Muscle of back (tissue), 11 donors: ENCODE results near the gene PNLIPRP2. TPM values are rescaled to one million over a fixed set of nuclear protein-coding genes. Genes with fewer than 3 reads are reported as not detected.
A peak's percentile ranks its signal among the peaks of the same experiment; 100 is the strongest.

Experiments used
- DNase-seq, 3 donors: peaks; one replicate each; pipeline versions ENCODE4 v3.0.0 to v3.0.0-alpha.2; 2013
- polyA plus RNA-seq, 10 donors: library from polyadenylated mRNA; unstranded; fragments of 120-200 nt; gene quantifications; one replicate each; pipeline ENCODE4 v1.2.1, GENCODE V29; 2013; ENCODE audit not compliant: insufficient read length in 10 of 10

PNLIPRP2 gene
- polyA plus RNA-seq, 10 donors, result 0.11 to 0.54 (median 0.35) TPM; not detected in 6

GRCh38 chr10:116654816-116655215 is 34.1 kb downstream of the PNLIPRP2 start:
- no peak for DNase-seq

DNA sequence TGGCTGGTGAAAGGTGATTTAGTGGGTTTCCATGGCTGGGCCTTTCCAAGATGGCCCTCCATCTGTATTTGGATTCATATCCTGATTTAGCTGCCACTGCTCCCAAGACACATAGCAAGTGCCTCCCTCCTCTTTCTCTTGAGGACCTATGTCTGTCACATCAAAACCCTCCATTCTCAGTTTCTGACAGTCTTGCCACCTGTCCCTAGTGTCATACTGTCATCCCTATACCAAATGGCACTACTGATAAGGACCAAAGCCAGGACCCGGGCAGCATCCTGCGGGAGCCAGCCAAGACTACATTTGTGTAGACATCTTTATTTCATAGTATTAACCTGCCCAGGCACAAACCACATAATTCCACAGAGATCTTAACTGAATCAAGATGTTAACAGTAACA is 34.8 kb downstream of the PNLIPRP2 start:
- no peak for DNase-seq

DNA sequence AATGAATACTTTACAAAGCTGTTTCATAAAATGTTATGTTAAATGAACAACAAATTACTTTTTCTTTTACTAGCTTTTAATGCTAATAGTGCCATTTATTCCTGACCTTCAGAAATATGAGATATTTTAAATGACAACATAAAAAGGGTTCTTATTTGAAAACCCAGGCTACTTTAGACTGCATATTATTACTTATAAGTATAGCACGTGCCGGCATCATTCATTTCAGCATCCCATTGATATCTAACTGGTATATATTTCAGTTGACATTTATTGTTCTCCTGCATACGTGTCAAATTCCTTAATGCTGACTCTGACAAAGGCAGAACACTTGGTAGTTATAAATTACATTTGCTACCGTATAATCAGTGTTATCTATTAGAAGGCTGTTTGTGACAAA is 35.3 kb downstream of the PNLIPRP2 start:
- no peak for DNase-seq

DNA sequence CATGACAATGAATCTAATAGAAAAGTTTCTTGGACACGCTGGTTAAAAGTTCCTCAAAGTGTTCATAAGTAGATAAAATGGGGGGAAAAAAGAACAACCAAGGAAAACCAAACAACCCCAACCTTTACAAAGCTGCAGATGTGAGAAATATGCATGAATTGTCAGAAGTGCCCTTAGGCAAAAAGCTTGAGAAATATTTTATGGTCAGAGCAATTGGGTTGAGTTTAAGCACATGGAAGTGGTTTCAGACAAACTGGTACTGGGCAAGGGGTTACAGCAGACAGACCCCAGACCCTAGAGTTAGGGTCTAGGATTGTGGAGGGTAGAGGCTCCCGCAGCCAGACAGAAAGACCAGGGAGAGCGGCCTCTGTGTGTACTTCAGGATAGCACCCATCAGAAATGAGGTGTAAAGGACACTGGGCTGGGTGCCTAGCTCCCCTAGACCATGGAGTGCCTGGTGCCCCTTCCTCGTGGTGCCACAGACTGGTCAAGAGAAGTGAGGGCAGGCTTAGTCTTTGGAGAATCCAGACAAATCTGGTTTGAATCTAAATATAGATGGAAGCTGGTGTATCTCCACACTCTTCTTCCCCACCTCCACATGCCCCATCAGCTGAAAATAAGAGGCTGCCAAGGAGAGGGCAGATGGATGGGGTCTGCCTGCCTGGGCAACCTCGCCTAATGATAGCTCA is 37.3 kb downstream of the PNLIPRP2 start:
- DNase-seq, result no peak

DNA sequence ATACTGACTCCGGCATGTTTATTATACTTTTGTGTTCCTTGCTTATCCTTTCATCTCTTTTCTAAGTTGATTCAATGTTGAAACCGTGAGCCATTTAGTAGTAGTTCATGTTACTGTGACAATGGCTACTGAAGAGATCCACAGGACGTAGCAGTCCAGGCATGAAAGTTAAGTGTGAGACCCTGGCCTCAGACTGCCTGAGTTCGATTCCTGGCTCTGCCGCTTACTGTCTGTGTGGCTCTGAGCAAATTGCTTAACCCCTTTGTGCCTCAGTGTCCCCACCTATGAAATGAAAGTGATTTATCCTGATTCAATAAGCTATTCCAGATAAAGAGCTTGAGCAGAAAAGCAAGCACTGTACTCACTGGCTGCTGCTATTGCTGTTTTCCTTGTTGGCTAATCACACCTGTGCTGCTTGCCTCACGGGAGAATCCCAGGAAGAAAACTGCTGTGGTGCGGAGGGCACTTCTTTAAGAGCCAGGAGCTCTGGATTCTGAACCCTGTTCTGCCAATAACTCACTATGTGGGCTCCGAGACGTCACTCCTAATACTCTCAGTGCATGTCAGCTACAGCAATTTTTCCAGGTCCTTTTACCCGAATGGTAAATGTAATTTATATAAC is 38.4 kb downstream of the PNLIPRP2 start:
- DNase-seq, result no peak

- no peak for DNase-seq
Measured at GRCh38 chr10:116660860-116661259, 40.1 kb downstream of the PNLIPRP2 start.

- no peak for DNase-seq
Measured at GRCh38 chr10:116663342-116663741, 42.6 kb downstream of the PNLIPRP2 start.

GRCh38 chr10:116664631-116665030 is 43.9 kb downstream of the PNLIPRP2 start:
- no peak for DNase-seq

- DNase-seq, result peak; percentile 52 to 85 (median 79)
Measured at GRCh38 chr10:116665541-116666125, 44.9 kb downstream of the PNLIPRP2 start.

DNA sequence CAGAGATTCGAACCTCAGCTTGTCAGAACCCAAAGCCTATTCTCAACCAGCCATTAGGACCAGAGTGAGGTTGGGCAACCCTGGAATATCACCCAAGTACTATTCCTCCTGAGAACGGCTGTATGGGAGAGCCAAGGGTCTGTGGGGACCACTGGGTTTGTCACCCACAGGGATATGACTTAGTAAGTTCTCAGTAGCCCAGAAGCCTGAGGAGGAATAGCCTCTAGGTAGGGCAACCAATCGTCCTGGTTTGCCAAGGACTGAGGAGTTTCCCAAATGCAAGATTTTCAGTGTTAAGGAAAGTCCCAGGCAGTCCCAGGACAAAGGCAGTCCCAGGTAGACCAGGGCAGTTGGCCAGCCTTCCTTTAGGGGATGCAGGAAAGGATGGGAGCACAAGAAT is 46.7 kb downstream of the PNLIPRP2 start:
- no peak for DNase-seq

DNA sequence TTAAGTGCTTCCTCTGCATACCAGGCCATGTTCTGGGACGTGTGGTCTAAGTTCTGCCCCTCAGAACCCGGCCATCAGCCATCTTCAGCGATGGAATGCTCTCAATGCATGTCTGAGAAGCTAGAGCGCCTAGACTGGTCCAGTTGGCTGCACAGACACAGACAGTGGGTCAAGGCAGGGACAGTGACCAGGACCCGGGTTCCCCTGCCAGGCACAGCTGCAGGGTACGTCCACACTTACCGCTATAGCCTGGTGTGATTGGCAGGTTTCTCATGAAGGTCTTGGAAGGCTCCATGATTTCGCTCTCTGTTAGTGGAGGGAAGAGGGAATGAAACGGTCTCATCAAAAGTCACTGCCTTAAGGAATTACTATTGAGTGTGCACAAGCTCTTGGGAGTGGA is 47.3 kb downstream of the PNLIPRP2 start:
- DNase-seq, result no peak

- no peak for DNase-seq
Measured at GRCh38 chr10:116668446-116668845, 47.7 kb downstream of the PNLIPRP2 start.

DNA sequence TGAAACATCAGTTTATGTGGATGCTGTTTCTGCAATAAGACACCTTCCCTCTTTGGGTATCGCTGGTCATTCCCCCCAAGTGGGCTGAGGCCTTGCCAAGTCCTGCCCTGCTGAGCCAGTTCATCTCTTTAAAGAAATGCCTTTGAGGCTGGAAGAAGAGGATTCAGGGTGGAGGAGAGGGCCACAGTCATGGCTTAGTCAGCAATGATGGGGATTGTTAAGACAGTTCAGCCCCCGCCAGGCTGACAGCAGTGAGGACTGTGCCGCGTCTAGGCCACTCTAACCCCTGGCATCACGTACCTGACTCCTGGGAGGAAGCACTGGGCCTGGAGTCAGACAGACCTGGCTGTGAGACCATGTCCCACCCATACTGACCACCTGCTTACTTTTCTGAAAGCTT is 48.3 kb downstream of the PNLIPRP2 start:
- DNase-seq, result no peak

DNA sequence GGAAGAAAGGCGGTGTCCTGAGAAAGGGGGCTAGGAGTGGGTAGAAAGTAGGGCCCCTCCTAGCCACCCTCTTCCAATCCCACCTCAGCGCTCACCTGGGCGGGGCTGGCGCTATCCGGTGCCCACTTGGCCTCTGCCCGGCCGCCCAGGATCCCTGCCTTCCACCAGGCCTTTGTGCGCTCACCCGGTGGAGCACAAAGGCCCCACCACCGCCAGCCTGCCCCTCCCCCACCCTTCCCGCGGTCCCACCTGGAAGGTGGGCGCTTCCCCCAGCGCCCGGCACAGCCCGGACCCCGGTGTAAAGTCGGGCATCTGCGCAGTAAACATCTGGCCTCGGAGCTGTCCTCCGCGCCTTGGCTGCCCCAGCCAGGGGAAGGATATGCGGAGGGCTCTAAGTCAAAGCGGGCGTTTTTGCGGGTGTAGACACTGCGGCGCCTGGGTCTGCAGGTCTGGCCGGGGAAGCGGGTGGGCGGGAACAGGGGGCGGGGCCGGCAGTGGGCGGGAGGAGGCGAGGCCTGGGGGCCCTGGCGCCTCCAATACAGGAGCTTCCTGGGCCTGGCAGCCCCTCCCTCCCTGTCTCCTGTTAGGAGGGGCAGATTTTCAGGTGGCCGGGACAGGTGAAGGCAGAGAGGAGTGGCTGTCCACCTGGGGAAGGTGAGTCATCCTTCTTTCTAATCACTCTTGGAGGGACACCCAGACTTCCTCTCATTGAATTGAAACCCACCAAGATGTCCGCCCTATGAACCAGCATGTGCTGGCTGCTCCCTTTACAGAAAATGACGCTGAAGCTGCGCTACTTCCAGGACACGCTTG is 49.3 kb downstream of the PNLIPRP2 start:
- DNase-seq, result no peak

- no peak for DNase-seq
Measured at GRCh38 chr10:116670706-116671105, 50.0 kb downstream of the PNLIPRP2 start.

GRCh38 chr10:116671274-116671926 is 50.6 kb downstream of the PNLIPRP2 start:
- DNase-seq, result no peak

DNA sequence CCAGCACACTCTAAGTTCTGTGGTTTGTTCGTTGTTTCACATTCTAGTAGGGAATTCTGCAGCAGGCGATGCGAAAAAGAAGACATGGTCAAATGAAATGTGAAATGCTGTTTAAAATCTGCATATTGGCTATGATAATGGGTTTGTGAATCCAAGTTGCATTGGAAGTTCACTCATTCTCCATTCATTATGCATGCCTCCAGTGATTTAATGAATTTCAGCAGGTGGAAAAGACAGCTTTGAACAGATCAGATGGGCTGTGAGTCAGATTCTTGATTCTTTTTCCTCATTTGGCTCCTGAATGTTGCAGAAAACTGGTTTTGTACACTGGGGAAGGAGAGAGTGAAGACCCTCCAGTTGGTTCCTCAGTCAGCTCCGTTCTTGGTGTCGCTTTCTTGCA is 52.1 kb downstream of the PNLIPRP2 start:
- no peak for DNase-seq

GRCh38 chr10:116673866-116674265 is 53.1 kb downstream of the PNLIPRP2 start:
- no peak for DNase-seq

DNA sequence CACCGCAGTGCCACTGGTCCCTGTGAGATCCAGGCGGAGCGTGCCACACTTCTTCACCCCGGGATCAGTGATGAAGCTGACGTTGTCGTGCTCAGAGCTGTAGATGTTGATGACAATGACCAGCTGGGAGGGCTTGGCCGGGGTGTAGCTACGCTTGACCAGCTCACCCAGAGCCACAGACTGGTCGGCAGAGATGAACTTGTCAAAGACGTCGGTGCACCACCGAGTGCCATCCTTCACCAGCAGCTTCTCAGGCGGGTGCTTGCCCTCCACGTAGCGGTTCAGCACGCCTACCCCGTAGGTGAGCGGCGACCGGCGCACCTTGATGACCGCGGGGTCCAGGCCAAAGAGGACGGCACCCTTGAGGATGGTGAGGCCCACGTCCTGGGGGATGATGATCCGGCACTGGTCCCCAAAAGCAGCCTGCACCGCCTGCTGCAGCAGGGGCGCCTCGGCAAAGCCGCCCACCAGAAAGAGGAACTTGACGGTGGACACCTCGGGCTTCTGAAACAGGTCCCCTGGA is 54.2 kb downstream of the PNLIPRP2 start:
- no peak for DNase-seq

DNA sequence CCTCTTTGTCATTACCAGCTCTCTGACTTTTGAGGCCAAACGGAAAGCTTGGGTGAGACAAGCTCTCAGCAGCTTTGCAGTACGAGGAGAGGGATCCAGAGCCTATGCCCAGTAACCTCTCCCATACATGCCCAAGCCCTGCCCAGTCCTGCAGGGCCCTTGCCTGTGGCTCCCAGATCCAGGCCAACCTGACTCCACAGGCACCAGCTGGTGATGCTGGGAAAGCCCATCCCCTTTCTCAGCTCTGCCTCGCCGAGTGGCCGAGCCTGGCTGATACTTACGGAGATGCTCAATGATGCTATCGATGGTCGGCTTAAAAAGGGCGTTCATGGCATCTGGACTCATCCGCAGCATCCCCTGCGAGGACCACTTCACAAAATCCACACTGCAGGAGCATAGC is 55.4 kb downstream of the PNLIPRP2 start:
- DNase-seq, result no peak

DNA sequence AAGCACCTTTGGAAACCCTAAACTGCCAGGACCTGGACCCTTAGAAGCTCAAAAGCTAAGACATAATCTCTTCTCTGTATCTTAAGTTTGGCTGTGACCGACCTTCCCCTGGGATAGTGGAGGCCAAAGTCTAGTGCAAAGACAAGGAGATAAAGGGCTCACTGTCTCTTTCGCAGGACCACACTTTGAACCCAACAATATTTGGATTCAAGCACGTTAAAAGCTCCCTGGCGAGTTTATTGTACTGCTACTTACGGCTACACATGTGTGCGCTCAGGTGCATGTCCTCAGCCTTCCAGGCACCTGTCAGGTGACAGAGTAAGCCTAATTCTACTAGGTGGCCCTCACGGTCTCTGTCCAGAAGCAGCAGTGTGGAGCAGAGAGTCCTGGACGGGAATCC is 55.9 kb downstream of the PNLIPRP2 start:
- no peak for DNase-seq

GRCh38 chr10:116679351-116679750 is 58.6 kb downstream of the PNLIPRP2 start:
- no peak for DNase-seq
